GM18505 (cell line): ENCODE results near the gene AGXT2.
A peak's percentile ranks its signal among the peaks of the same experiment; 100 is the strongest.
"Not testable (repeated sequence)": the region's sequence is repeated elsewhere in the genome, so short reads cannot be mapped to it uniquely, and the experiment has no call there.

Source experiments
- ATAC-seq: cut with Tn5 transposase; IDR thresholded peaks from one replicate; pipeline ENCODE4 v1.9.1; 2021; ENCODE audit not compliant: unreplicated experiment
- POLR2A ChIP-seq: IDR thresholded peaks from 4 replicates; pipeline ENCODE4 v1.6.1; 2011; ENCODE audit warnings: borderline replicate concordance; ENCODE audit not compliant: insufficient read depth, insufficient read length; ENCODE audit errors: extremely low read depth

The AGXT2 gene

DNA sequence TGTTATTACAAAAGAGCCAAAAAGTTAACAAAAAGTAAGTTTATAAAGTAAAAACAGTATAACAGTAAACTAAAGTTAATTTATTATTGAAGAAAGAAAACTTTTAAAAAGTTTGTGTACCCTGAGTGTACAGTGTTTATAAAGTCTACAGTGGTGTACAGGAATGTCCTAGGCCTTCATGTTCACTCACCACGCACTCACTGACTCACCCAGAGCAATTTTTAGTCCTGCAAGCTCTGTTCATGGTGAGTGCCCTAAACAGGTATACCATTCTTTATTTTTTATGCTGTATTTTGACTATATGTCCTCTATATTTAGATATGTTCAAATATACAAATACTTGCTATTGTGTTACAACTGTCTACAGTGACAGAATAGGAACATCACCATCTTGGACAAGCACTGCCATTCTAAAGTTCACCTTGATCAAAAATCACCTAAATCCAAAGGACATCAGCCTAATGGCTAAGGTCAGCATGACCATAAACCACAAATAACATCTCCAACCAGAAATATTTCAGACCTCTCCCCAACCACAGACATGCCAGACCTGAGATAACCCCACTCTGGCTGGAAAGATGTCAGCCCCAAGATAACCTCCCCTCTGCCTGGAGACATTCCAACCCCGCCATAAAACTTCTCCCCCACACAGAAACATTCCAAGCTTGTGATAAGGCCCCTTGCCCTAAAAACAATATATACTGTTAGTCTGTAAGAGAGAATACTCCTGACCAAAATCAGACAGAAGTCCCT is 56.1 kb downstream of the AGXT2 start:
- ATAC-seq: no peak
- TF ChIP-seq POLR2A: no peak

GRCh38 chr5:34986965-34987364 is 60.8 kb downstream of the AGXT2 start:
- no peak for ATAC-seq
- TF ChIP-seq POLR2A: no peak

DNA sequence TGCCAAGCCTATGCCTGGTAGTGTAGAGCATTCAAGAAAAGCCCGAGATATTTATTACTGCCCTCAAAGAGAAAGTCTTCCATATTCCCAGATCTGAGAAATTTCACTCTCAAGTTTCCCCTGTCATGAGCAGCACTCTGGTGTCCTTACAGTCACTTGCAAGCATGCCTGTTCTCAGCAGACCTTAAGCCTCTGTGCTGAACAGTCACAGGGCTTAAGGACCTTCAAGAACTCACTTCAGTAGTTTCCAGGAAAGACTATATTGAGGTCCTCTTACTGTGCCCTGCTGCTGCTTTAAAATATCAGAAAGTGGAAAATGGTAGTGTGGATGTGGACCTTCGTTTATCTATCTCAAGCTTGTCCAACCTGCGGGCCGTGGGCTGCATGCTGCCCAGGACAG is 64.9 kb downstream of the AGXT2 start:
- no peak for TF ChIP-seq POLR2A

DNA sequence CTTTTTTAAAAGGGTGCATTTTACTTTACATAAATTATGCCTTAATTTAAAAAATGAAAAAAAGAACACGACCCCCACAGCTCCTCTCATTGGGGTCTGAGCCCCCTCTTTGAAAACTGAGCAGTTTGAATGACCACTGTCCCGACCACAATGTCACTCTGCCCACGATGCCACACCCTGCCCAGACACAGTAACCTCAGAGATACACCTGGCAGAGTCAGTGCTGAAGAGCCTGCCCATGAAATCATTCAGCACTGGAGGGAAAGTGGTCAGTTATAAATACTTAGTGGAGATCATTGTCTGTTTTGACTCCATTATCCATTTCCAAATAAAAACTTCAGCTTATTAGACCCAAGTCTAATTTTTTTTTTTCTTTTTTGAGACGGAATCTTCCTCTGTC is 69.1 kb downstream of the AGXT2 start:
- no peak for TF ChIP-seq POLR2A

More for the DNA sequence above, 64.9 kb downstream of the AGXT2 start:
- no peak for ATAC-seq

DNA sequence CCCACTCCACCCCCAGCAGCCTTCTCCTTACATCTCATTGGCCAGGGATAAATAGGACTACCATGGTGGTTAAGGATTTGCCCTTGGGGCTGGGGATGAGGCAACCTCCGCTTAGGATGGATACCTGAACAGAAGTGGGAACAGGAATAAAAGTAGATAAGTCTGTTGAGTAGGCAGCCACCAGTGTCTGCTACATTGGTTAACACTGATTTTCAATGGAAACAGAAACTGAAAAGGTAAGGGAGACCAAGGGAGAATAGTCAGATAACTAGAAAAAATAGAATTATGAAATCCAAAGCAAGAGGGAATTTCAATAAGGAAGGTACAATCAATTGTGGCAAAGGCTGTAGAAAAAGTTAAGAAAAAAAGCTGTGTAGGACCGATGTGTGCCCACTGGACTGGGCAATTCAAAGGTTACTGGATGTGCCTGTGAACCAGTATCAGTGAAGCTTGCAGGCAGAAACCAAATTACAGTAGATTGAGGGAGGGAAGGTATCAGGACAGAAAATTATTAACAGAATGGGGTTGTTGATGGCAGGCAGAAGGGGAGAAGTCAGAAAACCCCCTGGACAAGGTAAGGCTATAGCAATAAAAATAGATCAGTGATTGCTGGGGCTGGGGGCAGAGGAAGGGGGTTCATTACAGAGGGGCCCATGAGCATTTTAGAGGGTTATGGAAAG is 69.7 kb downstream of the AGXT2 start:
- peak; percentile 91 for ATAC-seq
- TF ChIP-seq POLR2A: no peak

More for the DNA sequence above, 69.1 kb downstream of the AGXT2 start:
- ATAC-seq: no peak

- TF ChIP-seq POLR2A: no peak
- no peak for ATAC-seq
These were observed 71.4 kb downstream of the AGXT2 start for GRCh38 chr5:34976347-34976746.

- not testable (repeated sequence) for ATAC-seq
These were observed 76.1 kb downstream of the AGXT2 start for GRCh38 chr5:34971655-34972054.

- no peak for TF ChIP-seq POLR2A
These were observed 77.2 kb downstream of the AGXT2 start for GRCh38 chr5:34970552-34970951.

GRCh38 chr5:34968258-34968657 is 79.5 kb downstream of the AGXT2 start:
- ATAC-seq: no peak
- no peak for TF ChIP-seq POLR2A

More at GRCh38 chr5:34970552-34970951, 77.2 kb downstream of the AGXT2 start:
- no peak for ATAC-seq

DNA sequence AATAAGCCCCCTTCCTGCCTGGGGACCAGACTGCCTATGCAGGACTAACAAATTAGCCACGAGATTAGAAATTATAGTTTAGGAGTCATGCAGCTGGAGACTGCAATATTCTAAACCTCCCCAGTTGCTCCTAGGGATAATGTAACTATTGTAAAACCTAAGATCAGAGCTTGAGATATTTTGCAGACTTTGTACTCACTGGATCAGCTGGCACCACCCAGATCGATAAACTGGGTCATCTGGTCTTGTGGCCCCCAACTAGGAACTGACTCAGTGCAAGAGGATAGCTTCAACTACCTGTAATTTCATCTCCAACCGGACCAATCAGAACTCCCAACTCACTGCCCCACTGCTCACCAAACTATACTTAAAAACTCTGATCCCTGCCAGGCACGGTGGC is 80.2 kb downstream of the AGXT2 start:
- ATAC-seq: no peak
- no peak for TF ChIP-seq POLR2A

GRCh38 chr5:34959323-34959722 is 88.4 kb downstream of the AGXT2 start:
- no peak for TF ChIP-seq POLR2A
- ATAC-seq: peak; percentile 48

DNA sequence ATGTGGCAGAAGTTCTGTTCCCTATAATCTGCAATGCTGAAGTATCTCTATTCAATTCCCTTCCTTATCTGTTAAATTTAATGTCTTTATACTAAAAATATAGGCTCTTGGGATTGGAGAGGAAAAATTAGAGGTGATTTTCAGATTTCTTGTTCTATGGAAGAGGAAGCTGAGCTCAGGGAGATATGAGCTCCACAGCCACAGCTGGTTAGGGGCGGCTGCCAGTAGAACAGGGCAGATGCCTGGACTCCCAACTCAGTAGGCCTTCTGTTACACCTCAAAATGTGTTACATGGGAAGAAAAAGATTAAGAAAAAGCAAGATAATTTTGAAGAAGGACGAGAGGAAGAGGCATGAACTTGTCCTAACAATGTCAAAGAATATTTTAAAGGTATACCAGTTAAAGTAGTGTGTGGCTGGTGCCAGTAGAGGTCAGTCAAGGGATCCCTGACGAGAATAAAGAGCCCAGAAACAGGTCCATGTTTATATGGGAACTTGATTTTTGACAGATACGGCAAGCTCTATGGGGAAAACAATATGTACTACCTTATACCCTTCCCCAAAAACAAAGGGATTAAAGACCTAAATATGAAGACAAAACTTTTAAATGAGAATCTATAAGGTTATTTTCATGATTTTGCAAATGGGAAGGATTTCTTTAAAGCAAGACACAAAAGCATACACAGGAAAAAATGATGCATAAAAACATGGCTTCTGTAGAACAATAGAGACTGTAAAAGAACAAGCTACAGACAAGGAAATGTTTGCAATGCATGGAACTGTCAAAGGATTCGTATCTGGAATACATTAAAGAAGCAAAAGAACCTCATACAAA is 89.7 kb downstream of the AGXT2 start:
- no peak for ATAC-seq
- no peak for TF ChIP-seq POLR2A

DNA sequence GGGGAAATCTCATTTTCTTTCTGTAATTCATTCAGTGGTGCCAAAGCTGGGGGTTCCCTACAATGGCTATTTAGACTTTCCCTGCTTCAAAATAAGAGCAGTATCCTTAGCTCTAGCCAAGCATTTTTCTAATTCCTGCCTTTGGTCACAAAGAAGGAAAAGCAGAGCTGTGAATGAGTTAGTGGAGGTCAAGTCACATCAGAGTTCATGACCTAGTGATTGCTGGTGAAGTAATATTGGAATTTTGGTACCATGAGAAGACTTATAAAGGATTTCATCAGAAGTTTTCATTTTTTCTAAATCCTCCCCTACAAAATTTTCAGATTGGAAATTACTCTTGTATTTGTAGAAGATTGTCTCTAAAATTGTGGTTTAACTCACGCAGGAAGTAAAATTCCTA is 90.4 kb downstream of the AGXT2 start:
- no peak for TF ChIP-seq POLR2A
- no peak for ATAC-seq
